ENCODE data around the gene PPP3CA.

Gene PPP3CA

DNA sequence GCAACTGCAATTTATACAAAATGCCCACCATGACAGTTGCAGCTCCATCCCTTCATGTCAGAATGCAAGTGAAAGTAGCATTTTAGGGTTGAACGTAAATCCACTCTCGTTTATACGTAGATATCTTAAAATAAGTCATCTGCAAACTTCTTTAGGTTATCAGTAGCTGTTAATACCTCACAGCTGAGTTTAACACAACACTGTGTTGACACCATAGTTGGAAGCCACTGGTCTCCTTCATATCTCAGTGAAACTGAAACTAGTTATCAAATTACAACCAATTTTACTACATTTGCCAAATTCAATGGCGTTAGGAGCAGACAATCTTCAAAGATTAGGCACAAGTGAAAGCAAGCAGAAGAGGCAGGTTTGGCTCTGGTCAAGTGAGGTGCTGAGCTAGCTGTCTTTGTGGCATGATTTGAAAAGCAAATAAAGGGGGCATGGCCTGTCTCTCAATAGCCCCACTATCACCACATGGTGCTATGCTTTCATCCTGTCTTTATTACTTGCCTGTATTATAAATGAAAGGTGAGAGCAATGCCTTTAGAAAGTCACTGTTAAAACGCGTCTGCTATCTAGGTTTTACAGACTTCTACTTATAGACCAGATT lies 12.3 kb downstream of the PPP3CA start:
- DNase-seq (ENCODE audit: extremely low spot score, insufficient read length, low read depth) = peak; percentile 2
- peak; percentile 57 for FAIRE-seq

DNA sequence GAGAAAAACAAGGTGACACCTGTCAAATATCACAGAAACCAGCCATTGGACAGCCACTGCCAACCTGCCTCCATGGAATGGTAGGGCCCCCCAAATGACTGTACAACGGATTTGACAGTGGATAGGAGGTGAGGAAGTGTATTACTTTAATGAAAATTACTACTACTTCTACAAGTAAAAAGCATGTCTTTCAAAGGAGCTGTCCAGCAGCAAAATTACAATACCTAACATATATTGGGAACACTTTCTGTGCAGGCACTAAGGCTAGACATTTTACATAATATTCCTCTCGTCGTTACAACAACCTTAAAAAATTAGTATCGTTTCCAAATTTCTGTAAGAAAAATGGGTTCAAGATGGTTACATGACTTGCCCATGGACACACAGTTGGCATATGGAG lies 14.9 kb downstream of the PPP3CA start:
- DNase-seq (ENCODE audit: extremely low spot score, insufficient read length, low read depth) (no peak), FAIRE-seq (no peak)

DNA sequence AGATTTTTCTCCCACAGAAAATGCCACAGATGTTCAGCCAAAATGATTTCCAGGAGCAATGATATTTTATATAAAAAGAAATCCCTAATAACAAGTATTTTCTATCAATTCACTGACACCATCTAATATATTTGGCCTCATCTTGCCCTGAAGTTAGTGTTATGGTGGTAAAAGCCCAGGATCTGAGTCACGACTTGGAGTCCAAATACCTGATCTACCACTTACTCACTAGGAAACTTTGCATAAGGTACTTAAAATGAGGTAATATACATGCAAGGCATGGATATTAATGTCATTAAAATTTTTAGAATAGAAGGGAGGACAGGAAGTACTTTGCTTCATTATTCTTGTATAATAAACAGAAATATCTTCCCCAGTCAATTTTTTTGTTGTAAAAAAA lies 16.3 kb downstream of the PPP3CA start:
- FAIRE-seq = no peak
- DNase-seq (ENCODE audit: extremely low spot score, insufficient read length, low read depth) = no peak

DNA sequence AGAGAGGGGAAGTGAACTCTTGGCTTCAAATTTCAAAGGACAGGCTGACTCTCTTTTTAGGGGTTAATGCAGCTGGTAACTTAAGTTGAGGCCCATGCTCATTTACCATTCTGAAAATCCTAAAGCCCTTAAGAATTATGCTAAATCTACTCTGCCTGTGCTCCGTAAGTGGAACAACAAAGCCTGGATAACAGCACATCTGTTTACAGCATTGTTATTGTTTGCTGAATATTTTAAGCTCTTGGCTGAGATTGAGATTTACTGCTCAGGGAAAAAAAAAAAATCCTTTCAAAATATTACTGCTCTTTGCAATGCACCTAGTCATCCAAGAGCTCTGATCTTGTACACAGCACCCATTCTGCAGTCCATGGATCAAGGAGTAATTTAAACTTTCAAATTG lies 17.7 kb downstream of the PPP3CA start:
- DNase-seq (ENCODE audit: extremely low spot score, insufficient read length, low read depth) (no peak), FAIRE-seq (no peak)

DNA sequence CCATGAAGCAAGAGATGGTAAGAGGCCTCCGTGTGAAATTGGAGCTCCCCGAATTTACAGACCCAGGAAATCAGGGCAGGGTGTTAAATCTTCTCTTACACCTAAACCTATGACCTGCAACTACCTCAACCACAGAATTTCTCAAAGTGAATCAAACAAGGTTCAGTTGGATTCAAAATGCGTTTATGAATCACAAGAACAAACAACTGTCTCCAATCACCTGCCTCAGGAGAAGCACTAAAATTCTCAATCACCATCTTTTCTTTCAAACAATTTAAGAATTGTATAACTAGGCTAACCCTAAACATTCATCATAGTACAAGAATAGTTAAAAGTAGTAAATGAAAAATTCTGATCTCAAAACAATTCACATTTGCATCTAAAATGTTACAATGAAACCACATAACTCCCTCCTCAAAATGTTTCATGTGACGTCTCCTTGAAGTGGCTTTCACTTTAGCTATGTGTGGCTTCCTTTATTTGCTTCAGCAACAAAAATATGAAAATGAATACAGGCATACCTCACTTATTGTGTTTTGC lies 19.2 kb downstream of the PPP3CA start:
- FAIRE-seq = peak; percentile 92
- DNase-seq (ENCODE audit: extremely low spot score, insufficient read length, low read depth) = peak; percentile 15

DNA sequence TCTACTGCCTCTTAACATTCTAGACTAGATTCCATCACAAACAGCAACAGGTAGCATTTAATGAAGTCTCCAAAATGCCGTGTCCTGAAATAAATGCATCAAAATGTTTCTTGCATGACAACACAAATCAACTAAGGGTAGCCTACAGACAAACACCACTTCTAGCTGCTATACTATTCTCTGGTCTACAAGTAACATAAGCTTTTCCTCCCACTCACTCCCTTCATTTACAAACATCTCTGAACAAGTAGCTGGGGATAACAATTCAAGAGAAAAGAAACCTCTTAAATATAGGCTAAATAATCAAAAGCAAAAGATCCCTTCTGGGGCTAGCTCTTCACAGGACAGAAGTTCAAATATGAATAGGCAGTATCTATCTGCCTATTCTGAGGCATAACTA lies 20.8 kb downstream of the PPP3CA start:
- no peak for DNase-seq (ENCODE audit: extremely low spot score, insufficient read length, low read depth)
- FAIRE-seq = peak; percentile 21

DNA sequence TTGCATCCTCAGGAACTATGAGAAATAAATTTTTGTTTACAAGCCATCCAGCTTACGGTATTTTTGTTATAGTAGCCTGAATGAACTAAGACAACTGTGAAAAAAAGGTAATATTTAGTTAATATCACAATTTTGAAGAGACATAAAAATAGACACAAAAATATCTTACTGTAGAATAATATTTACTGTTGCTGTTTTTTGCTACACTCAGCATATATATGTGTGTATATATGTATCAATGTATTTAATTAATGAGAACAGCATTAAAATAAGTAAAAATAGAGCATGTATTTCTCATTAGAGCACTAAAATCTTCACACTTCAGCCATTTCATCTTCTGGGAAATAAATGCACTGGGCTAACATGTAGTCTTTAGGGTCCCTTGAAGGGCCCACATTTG lies 24.6 kb downstream of the PPP3CA start:
- FAIRE-seq = no peak
- DNase-seq (ENCODE audit: extremely low spot score, insufficient read length, low read depth) = no peak

DNA sequence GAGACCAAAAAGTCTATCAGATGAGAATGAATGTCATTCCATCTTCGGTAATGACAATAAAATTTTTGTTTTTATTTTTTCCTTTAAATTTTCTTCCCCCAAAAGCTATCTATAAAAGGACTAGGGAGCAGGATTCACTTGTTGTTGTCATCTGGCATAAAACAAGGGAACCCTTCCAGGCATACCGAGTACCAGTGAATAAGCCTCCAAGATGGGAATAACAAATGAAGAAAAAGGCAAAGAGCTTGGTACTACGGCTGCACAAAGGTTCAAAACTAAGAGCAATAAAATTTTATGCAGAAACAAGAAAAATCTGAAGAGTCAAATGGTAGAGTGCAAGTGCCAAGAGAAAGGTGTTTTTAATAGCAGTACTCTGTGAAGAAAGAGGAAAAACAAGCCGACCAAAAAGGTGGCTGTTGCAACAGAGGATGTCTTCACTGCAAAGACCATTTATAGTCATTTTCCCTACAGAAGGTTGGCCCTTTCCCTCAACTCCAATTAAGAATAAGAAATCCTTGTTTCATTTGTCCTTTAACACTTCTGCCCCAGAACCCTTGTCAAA lies 25.8 kb downstream of the PPP3CA start:
- no peak for DNase-seq (ENCODE audit: extremely low spot score, insufficient read length, low read depth)
- no peak for FAIRE-seq

DNA sequence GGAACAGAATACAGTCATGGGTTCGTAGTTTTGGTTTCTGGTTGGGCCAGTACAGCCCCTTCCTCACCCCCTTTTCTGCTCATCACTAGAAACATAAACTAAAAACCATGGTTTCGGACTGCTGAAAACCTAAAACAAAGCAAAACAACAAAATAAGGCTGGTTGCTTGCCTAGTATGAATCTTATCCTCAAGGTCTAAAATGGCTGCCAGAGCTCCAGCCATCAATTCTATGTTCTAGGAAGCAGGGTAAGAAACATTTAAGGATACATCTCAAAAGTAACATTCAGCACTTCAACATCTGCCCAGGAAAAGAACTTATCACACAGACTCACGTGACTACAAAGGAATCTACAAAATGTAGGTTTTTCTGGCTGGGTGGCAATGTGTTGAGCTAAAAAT lies 31.5 kb downstream of the PPP3CA start:
- DNase-seq (ENCODE audit: extremely low spot score, insufficient read length, low read depth) = no peak
- no peak for FAIRE-seq

DNA sequence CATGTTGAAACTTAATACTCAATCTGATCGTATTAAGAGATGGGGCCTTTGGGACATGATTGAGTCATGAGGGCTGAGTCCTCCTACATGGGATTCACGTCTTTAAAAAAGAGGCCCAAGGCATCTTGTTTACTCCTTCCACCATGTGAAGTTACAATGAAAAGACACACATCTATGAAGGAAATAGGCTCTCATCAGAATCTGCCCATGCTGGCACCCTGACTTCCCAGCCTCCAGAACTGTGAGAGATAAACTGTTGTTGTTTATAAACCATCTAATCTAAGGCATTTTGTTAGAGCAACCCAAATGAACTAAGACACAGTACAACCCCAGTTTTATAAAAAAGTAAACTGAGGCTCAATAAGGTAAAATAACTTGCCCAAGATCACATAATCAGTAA lies 32.3 kb downstream of the PPP3CA start:
- no peak for DNase-seq (ENCODE audit: extremely low spot score, insufficient read length, low read depth)
- FAIRE-seq = no peak

DNA sequence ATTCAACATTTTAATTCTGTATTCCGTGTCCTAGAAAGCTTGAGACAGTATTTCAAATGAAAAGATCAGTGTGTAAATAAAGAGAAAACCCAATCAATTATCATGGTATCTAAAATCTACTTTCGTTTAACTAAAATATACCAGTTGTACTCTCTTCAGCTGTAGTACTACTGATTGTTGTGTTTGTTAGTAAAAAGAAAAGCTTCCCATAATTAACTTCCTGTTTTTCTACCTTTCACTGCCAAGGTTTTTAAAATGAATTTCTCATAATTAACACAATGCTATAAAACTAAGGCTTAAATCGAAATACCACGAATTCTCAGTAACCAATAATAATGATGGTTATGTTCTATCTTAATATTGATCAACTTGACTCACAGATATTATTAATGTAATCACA lies 37.4 kb downstream of the PPP3CA start:
- FAIRE-seq (no peak), DNase-seq (ENCODE audit: extremely low spot score, insufficient read length, low read depth) (no peak)

DNA sequence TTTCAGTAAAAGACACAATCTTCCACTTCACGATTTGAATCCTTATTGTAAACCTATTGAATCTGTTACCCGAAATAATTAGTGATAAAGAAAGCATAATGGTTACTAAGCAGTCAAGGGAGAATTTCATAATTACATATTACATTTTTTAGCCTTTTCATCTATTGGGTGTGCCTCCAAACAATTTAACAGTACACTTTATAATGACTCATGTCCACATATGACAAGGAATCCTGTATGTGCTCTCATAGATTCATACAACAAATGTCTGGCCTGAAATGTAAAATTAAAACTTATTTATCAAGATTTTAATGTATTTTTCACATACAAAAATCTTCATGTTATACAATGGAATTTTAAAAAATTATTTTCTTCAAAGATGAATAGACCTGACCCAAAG lies 39.4 kb downstream of the PPP3CA start:
- DNase-seq (ENCODE audit: extremely low spot score, insufficient read length, low read depth) = no peak
- no peak for FAIRE-seq

DNA sequence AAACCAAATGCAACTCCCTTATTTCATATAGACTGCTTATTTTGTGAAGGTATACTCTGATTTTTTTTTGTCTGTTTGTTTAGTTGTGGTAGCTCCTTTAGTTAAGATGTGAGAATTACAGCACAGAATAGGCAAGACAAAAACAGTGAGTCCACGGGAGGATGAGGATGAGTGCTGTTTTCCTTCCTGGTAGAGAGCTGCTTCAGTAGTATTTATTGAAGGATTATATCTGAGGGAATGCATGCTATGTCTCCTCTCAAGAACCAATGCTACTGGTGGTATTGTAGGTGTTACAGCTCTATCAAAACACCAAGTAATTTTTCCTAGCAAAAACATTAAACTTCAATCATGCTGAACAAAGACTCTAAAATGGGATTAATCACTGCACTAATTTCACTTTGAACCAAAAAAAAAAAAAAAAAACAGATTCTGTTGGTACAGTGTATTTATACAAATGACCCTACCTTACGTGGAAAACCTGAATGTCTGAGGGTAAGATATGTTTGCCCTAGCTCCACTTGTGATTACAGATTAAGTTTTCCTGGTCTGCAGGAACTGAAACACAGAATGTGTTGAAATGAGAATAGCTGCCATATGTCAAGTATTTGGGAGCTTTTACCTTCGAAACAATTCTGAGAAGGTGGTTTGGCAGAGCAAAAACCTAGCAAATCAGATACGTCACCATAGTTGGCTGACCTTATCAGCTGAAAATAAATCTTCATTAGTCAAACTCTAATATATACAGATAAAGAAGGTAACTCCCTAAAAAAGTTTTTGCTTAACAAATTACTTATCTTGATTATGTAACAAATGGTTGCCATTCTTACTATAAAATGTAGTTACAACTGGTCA lies 40.3 kb downstream of the PPP3CA start:
- peak; percentile 78 for FAIRE-seq
- no peak for DNase-seq (ENCODE audit: extremely low spot score, insufficient read length, low read depth)

DNA sequence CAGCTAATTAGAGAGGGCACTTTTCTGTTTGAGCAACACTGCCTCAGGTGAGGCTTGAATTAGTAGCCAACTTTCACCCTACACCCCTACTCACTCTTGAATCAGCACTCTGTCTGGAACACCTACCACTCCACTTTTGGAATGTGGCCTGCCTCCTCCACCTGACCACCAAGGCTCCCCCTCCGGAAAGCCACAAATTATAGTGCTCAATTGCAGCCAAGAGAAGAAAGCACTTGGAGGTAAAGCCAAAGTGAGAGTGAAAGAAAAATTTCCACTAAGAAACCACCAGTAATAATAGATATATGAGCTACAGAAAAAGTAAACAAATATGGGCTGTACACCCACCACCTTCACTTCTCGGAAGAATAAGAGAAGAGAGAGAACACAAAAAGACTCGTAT lies 41.1 kb downstream of the PPP3CA start:
- FAIRE-seq (peak; percentile 39), DNase-seq (ENCODE audit: extremely low spot score, insufficient read length, low read depth) (no peak)

DNA sequence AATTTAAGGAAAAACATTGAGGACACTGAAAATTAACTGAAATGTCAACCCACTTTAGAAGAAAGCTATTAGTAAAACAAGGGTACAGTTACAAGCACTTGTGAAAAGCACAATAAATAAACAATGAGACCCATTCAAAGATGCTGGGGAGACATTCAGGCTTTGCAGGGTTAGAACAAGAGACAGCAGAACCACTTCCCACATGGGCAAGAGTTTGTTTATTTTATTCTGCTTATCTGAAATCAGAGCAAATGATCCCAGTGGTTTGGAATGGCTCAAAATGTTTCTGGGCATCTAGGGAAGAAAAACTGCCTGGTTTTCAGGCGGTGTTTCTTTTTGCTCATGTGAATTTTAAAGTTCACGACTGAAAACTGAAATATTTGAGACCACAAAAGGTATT lies 42.4 kb downstream of the PPP3CA start:
- FAIRE-seq (no peak), DNase-seq (ENCODE audit: extremely low spot score, insufficient read length, low read depth) (no peak)

DNA sequence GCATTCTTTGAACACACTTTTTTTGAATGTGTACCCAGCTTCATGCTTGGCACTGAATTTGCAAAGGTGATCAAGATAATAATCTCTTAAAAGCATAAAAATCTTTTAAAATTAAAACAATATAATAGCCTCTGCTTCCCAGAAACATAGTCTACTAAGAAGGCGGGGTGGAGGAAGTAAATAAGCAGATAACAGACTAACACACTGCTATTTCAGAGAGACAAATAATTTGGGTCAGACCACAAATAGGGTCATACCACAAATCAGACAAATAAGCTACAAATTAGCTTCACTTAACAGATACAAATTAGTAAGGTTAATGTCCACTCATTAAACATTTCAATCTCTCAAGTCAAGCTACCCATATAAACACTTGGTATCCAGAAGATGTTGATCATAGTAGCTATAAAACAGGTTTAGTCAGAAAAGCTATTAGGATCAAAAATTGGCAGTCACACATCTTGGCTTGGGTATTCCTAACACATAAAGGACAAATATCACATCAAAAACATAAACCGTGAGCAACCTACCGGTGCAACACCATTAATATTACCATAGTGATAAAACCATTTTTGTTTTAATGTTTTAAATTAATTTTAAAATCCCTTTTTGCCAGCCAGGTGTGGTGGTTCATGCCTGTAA lies 47.3 kb downstream of the PPP3CA start:
- no peak for FAIRE-seq
- DNase-seq (ENCODE audit: extremely low spot score, insufficient read length, low read depth) = no peak

DNA sequence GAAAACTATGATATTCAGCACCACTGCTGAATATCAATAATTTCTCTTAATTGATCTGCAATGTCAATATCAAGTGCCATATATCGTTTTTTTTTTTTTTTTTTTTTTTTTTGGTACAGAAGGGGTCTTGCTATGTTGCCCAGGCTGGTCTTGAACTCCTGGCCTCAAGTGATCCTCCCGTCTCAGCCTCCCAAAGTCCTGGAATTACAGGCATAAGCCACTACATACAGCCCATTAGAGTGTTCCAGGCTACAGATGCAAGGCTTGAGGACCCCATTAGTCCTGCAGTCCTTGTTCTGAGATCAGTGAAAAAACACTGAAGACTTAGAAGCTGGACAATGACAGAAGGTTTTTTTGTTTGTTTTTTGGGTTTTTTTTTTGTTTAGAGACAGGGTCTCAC lies 48.3 kb downstream of the PPP3CA start:
- FAIRE-seq (no peak), DNase-seq (ENCODE audit: extremely low spot score, insufficient read length, low read depth) (no peak)

DNA sequence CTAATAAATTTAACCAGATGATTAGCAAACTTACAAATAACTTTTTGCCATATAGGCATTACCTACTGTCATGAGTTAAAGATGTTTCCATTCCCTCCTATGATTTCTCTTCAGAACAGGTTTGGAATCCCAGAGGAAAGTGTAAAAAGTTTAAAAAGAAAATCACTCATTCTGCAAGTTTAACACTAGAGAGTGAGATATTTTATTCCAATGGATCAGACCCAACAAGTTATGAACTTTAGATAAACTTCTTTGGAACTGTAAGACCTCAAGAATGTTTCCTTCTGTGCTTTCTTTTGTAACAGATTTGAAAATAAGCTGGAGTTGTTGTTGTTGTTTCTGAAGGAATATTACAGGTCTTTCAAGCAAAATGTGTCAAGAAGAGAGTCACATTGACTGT lies 51.6 kb downstream of the PPP3CA start:
- DNase-seq (ENCODE audit: extremely low spot score, insufficient read length, low read depth) = no peak
- FAIRE-seq = no peak

DNA sequence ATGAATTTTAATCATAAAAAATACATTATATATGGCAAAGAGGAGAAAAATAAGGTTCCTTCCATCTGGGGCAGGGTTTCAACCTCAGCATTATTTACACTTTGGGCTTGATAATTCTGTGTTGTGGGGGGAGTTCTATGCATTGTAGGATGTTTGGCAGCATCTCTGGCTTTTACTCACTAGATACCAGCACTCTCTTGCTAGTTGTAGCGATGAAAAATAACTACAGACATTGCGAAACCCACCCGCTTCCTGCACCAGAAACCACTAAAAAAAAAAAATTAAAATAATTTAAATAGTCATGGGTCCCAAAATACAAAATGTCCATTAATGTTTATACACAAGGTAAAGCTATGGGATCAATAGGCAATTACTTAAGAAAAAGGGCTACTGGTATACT lies 52.7 kb downstream of the PPP3CA start:
- no peak for FAIRE-seq

DNA sequence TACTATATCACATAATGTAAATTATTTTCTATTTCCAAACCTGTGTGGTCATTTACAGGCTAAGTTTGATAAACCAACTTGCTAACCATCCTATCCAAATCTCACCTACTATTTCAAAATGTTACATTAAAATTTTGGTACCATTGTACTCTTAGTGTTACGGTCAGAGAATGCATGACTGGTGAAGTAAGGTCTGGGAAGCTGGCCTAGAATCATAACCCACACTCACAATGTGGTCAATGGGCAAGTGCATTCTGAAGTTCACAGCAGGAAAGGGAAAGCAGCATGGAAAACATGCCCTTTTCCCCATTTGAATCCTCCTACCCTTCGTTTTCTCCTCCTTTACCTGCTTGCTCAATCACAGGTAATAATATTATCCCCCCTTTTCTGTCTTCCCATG lies 54.4 kb downstream of the PPP3CA start:
- no peak for FAIRE-seq
- no peak for DNase-seq (ENCODE audit: extremely low spot score, insufficient read length, low read depth)

More for the DNA sequence above, 52.7 kb downstream of the PPP3CA start:
- no peak for DNase-seq (ENCODE audit: extremely low spot score, insufficient read length, low read depth)

DNA sequence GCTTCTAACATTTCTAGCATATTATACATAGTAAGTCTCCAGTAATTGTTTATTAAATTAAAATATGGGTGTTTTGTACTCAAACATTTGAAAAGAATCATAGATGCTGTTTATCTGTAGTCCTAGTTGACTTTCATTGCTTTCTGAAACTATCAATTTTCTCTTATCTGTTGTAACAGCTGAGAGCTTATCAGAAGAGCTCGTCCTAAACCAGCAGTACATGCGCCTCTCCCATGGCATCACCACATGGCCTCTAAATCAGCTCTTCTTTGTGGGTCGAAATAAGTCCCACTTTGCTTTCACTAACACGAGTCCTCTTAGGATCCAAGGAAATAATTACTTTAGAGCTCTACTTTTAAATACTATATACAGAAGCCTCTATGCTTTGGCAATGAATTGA lies 55.1 kb downstream of the PPP3CA start:
- DNase-seq (ENCODE audit: extremely low spot score, insufficient read length, low read depth) (no peak), FAIRE-seq (no peak)

All from GM18507 (cell line).